GM18858 (cell line): ENCODE data around the gene MAP3K1.

ENCODE experiments used
- ATAC-seq: cut with Tn5 transposase; IDR thresholded peaks from one replicate; pipeline ENCODE4 v1.9.1; 2021; ENCODE audit not compliant: unreplicated experiment

Gene MAP3K1

GRCh38 chr5:56845277-56845676 is 29.9 kb downstream of the MAP3K1 start:
- ATAC-seq, result no peak

GRCh38 chr5:56845904-56846480 is 30.6 kb downstream of the MAP3K1 start:
- no peak for ATAC-seq

DNA sequence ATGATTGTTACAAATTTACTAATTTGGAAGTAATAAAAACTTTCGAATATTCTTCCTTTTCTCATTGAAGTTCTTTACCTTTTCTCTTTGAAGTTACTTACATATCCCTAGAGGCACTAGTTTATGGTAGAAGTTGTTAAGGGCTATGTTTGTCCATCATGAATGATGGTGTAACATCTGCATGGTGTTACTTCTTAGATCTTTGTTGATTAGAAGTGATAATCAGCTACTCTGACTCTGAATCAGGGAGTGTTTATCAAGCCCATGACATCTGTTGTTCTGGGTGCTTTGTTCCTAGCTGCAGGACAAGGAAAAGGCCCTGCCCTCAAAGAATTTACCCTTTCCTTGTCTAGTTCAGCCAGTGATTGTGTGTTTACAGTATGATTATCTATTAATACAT is 32.9 kb downstream of the MAP3K1 start:
- no peak for ATAC-seq

DNA sequence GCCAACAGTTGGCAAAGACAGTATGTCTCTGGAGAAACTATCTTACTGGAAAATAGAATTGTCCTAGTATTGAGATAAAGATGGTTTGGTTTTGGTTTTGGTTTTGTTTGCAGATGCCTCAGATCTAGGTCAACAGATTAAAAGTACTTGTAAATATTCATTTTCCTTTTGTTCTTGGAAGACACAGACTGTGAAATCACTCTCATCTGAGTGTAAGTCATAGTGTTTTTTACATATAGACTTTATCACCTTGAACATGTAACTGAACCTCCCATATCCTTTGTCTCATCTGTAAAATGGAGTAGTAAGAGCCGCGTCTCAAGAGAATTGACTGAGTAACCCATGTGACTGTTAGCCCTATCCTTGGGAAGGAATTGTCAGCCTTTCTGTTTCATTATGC is 34.3 kb downstream of the MAP3K1 start:
- no peak for ATAC-seq

DNA sequence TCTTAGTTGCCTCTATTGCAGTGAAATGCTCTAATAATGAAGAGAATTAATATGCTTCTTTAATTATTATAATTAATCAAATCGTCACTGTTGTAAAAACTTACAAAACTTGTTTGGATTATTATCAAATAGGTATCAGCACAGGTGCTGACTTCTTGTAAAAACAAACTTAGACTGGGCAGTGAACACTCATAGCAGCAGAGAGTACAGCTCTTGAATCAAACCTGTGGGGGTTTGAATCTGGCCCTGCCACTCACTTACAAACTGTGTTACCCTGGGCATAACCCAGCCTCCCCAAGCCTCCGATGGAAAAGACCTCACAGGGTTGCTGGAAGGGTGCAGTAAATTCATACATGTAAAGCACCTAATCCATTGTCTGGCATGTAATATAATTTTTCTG is 35.1 kb downstream of the MAP3K1 start:
- ATAC-seq, result no peak

- no peak for ATAC-seq
Measured at GRCh38 chr5:56851258-56851941, 36.1 kb downstream of the MAP3K1 start.

GRCh38 chr5:56852228-56853000 is 37.1 kb downstream of the MAP3K1 start:
- no peak for ATAC-seq

- ATAC-seq, result no peak
Measured at GRCh38 chr5:56853698-56854097, 38.3 kb downstream of the MAP3K1 start.

- ATAC-seq, result no peak
Measured at GRCh38 chr5:56854920-56855319, 39.6 kb downstream of the MAP3K1 start.

DNA sequence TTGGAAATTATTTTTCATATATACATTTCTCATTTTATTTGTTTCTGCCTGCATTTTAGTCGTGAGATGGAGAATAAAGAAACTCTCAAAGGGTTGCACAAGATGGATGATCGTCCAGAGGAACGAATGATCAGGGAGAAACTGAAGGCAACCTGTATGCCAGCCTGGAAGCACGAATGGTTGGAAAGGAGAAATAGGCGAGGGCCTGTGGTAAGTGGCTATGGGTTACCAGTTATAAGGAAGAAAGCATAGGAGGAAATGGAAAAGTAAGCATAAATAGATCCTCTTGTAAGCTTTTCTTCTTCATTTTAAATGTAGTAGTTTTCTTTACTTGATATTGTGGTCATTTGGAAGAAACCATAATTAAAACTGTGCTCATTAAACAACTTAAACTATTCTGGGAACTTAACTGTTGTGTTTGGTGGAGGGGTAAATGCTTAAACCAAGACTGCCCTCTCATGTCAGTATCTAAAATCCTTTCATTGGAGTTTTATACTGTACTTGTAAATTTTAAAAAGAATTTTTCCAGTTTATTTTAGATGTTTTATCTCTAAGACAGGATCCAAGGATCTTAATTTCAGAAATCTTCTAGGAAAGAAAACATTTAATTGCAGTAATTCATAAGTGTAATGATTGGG is 41.3 kb downstream of the MAP3K1 start:
- no peak for ATAC-seq

DNA sequence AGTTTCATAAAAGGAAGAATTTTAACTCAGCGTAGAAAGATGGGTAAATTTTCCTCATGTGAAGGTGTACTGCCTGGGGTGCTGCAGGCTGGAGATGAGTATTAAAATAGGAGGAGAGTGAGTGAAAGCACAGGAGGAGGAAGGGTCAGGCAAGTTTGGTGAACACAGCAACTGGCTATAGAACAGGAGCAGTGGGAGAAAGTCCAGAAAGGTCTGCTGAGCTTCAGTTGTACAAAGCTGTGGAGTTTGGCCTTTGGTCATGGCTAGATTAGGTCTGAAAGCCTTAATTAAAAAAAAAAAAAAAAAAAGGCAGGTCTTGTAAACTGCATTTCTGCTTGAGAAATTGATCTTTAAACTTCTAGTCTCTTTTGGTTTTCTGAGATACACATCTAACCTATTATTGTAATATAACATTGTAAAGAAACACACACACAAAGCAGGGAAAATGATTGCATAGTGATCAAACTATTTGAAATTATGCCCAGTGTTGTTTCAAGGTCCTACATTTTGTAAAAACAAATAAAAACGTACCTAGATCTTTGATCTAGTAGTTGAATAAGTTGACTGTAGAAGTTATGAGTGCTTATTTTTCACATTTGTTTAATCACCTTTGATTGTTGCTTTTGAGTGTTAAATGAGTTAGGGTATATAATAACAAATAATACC is 43.6 kb downstream of the MAP3K1 start:
- no peak for ATAC-seq

DNA sequence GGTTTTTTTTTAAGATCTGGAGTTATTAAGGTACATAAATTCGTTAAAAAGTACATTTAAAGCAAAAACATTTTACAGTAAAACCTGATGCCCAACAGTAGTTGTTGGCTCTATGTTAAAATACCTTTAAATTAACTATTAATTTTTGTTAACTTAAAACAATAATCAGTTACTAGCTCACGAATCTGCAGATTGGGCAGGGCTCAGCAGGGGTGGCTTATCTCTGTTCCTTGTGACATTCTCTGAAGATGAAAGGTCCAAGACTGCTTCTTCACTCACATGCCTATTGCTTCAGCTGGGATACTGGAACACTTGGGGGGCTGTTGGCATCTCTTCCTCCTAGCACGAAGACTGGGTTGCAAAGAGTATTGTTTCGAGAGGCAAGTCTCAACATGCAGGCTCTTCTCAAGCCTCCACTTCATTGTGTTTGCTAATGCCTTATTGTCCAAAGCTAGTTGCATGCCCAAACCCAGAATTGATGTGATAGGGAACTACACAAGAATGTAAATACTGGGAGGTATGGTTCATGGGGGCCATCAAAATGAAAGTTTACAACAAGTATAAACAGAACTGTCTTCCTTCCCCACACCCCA is 46.6 kb downstream of the MAP3K1 start:
- ATAC-seq, result no peak

DNA sequence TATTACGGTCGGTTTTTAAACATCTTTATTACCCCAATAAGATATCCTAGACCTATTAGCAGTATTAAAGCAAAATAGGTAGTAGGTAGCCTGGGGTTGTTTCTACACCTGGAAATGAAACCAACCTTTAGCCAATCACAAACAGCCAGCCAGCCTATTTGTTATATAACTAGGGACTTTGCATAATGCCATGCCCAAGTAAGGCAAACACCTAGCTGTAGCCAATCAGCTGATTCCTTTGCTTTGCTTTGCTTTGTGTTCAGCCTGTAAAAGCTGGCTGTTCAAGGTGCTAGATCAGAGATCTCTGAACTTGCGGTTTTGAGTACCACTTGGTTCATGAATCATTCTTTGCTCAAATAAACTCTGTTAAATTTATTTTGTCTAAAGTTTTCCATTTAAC is 47.6 kb downstream of the MAP3K1 start:
- no peak for ATAC-seq

DNA sequence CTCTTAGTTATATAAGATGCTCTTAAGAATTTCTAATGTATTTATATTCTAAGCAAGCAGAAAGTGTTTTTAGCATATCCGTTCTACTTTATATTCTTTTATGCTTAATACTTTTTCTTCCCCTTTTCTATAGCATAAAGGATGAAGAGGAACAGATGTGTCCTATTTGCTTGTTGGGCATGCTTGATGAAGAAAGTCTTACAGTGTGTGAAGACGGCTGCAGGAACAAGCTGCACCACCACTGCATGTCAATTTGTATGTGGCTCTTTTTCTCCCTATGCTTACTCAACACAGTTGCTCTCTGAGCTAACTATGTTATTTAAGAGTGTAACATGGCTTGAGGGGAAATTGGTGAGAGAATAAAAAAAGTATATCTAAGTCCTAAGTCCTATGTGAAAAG is 56.4 kb downstream of the MAP3K1 start:
- no peak for ATAC-seq

DNA sequence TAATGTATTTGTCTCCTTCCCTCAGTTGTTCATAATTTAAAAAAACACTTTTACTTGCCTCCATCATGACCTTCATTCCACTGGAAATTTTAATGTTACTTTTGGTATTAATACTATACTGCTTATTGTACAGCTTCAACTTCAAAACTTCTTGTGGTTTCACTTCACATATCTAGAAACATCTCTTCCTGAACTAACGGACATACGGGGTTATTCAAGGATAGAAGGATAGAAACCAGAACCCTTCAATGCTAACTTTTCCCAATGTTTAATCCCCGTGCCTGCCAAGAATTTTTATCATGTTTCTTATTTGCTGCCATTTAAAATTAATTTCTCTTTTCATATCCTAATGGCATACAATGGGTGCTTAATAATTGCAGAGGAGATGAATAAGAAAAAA is 57.7 kb downstream of the MAP3K1 start:
- ATAC-seq, result no peak

DNA sequence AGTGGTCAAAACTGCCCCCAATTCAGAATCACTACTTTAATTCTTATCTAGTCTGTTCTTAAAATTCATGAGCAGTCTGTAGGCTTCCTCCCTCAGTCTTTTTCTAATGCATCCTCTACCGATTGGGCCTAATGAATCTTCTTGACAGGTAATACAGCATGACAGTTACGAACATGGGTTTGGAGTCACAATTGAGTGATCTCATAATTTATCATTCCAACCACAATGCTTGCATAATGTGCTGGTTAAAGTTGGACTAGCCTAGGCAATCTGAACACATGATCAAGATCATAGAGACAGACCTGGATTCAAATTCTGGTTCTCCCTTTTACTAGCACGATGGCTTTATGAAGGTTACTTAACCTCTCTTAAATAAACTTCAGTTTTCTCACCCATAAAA is 61.0 kb downstream of the MAP3K1 start:
- ATAC-seq, result no peak

GRCh38 chr5:56881571-56881970 is 66.2 kb downstream of the MAP3K1 start:
- no peak for ATAC-seq

- ATAC-seq, result no peak
Measured at GRCh38 chr5:56893251-56893951, 78.1 kb downstream of the MAP3K1 start.

- ATAC-seq, result no peak
Measured at GRCh38 chr5:56896763-56897162, 81.4 kb downstream of the MAP3K1 start.

DNA sequence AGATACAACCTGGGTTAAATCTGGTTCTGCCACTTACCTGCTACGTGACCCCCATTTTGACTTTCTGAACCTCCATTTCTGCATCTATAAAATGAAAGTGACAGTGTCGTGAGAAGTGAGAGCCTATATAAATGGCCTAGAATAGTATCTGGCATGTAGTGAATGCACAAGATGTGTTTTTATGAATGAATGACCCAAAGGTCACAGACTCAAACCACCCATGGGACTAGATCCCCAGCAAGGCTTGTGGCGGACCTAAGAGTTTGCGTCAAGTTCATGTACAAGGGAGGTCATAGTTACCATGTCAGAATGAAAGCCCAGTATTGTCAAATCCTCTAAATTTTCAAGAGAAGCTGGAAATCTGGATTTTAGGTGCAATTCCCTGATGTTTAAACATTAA is 82.9 kb downstream of the MAP3K1 start:
- ATAC-seq, result no peak
